Keratinocyte (primary cell): ENCODE measurements around the gene AGO1. TPM values are rescaled to one million over a fixed set of nuclear protein-coding genes. Genes with fewer than 3 reads are reported as not detected.

ENCODE experiments used
- DNase-seq: peaks from one replicate; pipeline ENCODE4 v3.0.0-alpha.2; 2011; ENCODE audit warnings: low read depth, missing footprints, low spot score
- FAIRE-seq: peaks from 2 replicates; lab custom pipeline; 2011; peaks lifted over from hg19 to GRCh38; lab: Jason Lieb, UNC
- H2AFZ ChIP-seq: 2 replicates; pipeline ENCODE4 v1.6.0; 2012; ENCODE audit warnings: low read length, control low read depth, inconsistent platforms; ENCODE audit not compliant: control insufficient read depth
- H3K27ac ChIP-seq: 2 replicates; pipeline ENCODE4 v1.5.1; 2011; ENCODE audit warnings: low read length; ENCODE audit not compliant: control insufficient read depth, insufficient read depth
- H3K27me3 ChIP-seq: 3 replicates; pipeline ENCODE4 v1.6.0; 2011; ENCODE audit warnings: low read length; ENCODE audit not compliant: control insufficient read depth, insufficient read depth; ENCODE audit errors: extremely low read depth
- H3K36me3 ChIP-seq, 2 experiments: 2 replicates in 1 of 2; 3 replicates in 1 of 2; pipeline ENCODE4 v1.5.1; 2011; ENCODE audit warnings: low read length in 2 of 2, mild to moderate bottlenecking in 1 of 2; ENCODE audit not compliant: control insufficient read depth in 2 of 2, insufficient read depth in 2 of 2; ENCODE audit errors: extremely low read depth in 1 of 2
- H3K4me1 ChIP-seq: 3 replicates; pipeline ENCODE4 v1.5.1; 2011; ENCODE audit warnings: low read length; ENCODE audit not compliant: control insufficient read depth, insufficient read depth; ENCODE audit errors: extremely low read depth
- H3K4me2 ChIP-seq: 3 replicates; pipeline ENCODE4 v1.6.0; 2011; ENCODE audit warnings: low read depth, low read length; ENCODE audit not compliant: control insufficient read depth, insufficient read depth; ENCODE audit errors: extremely low read depth
- H3K4me3 ChIP-seq, 3 experiments: fragments of 200-600 bp in 1 of 3; sonication (generic) in 1 of 3; 2 replicates in 2 of 3; 3 replicates in 1 of 3; pipeline ENCODE4 v1.5.1; 2011 to 2016; ENCODE audit warnings: low read length in 3 of 3, mild to moderate bottlenecking in 3 of 3, control low read depth in 2 of 3, inconsistent platforms in 1 of 3, low read depth in 1 of 3, mixed read lengths in 1 of 3, mixed run types in 1 of 3, moderate library complexity in 1 of 3; ENCODE audit not compliant: control insufficient read depth in 2 of 3, insufficient read depth in 2 of 3; ENCODE audit errors: extremely low read depth in 1 of 3
- H3K79me2 ChIP-seq: 2 replicates; pipeline ENCODE4 v1.6.0; 2012; ENCODE audit warnings: low read length; ENCODE audit not compliant: control insufficient read depth, insufficient read depth
- H3K9ac ChIP-seq: 3 replicates; pipeline ENCODE4 v1.6.0; 2011; ENCODE audit warnings: low read length; ENCODE audit not compliant: control insufficient read depth, insufficient read depth; ENCODE audit errors: extremely low read depth
- H3K9me1 ChIP-seq: 3 replicates; pipeline ENCODE4 v1.6.0; 2011; ENCODE audit warnings: low read length; ENCODE audit not compliant: control insufficient read depth, insufficient read depth; ENCODE audit errors: extremely low read depth
- H3K9me3 ChIP-seq: 2 replicates; pipeline ENCODE4 v1.5.1; 2012; ENCODE audit warnings: low read depth, low read length; ENCODE audit not compliant: control insufficient read depth
- H4K20me1 ChIP-seq: 3 replicates; pipeline ENCODE4 v1.6.0; 2011; ENCODE audit warnings: low read length; ENCODE audit not compliant: control insufficient read depth, insufficient read depth; ENCODE audit errors: extremely low read depth
- CTCF ChIP-seq, 3 experiments: IDR thresholded peaks in 1 of 3; conservative IDR thresholded peaks in 1 of 3; optimal IDR thresholded peaks in 1 of 3; 2 replicates in 2 of 3; 3 replicates in 1 of 3; pipeline versions ENCODE3 to v1.5.1; 2011; ENCODE audit warnings: low read length in 3 of 3, mild to moderate bottlenecking in 3 of 3, moderate library complexity in 2 of 3, control low read depth in 1 of 3, inconsistent platforms in 1 of 3; ENCODE audit not compliant: insufficient read depth in 2 of 3; ENCODE audit errors: extremely low read depth in 1 of 3
- EZH2 ChIP-seq: IDR thresholded peaks from one replicate; pipeline ENCODE4 v1.6.1; 2012; ENCODE audit warnings: inconsistent platforms, mild to moderate bottlenecking, low read length, moderate library complexity
- dilution Hi-C: fragments of 300-500 bp; cut with MboI; formaldehyde crosslinking; loops from one replicate; pipeline ENCODE4 v1.7.0; 2020; ENCODE audit warnings: low sequenced_read_pairs; ENCODE audit not compliant: extremely low pct_ligation_motif_present
- polyA plus RNA-seq, 5 experiments: library from polyadenylated mRNA; depleted of rRNA in 3 of 5; stranded (reverse) in 3 of 5; stranded (forward) in 1 of 5; unstranded in 1 of 5; fragments of >200 nt; gene quantifications; 1 replicate in 1 of 5; 2 replicates in 3 of 5; 3 replicates in 1 of 5; pipeline versions ENCODE4 v1.2.1 to v1.2.3, GENCODE V29; 2011 to 2012; ENCODE audit warnings: missing spikeins in 2 of 5, low read depth in 1 of 5, low replicate concordance in 1 of 5

Gene AGO1
- polyA plus RNA-seq, 1 donor (not counting 4 experiments of a cell fraction or from before 2014, with no cell fraction given): 5.7 TPM

- H3K9me1 ChIP-seq: no peaks in the 10 kb centered on the region
- dilution Hi-C loops: no loop called here
- H3K79me2 ChIP-seq: no peaks in the 10 kb centered on the region
- H4K20me1 ChIP-seq: no peaks in the 10 kb centered on the region
- H3K4me1 ChIP-seq: no peaks in the 10 kb centered on the region
- no peaks in the 10 kb centered on the region for H3K27me3 ChIP-seq
- no peak overlapping the region for H3K9ac ChIP-seq
- peaks cover 5 to 11% of the 10 kb centered on the region in 2 experiments for H3K36me3 ChIP-seq
- H3K27ac ChIP-seq: no peak overlapping the region
- no peak overlapping the region for H2AFZ ChIP-seq
- H3K9me3 ChIP-seq: no peaks in the 10 kb centered on the region
- H3K4me2 ChIP-seq: no peak overlapping the region
- no peak overlapping the region for H3K4me3 ChIP-seq
- DNase-seq (no peak), FAIRE-seq (no peak)
- TF ChIP-seq EZH2: no peak
- TF ChIP-seq CTCF (optimal IDR thresholded peaks at IDR 0.05 in 1 of 3, IDR thresholded peaks at IDR 0.05 in 1 of 3, conservative IDR thresholded peaks at IDR 0.05 in 1 of 3; ENCODE audit: extremely low read depth in 1 of 3, insufficient read depth in 2 of 3, low read length in 3 of 3): no peak
These were observed 18.2 kb downstream of the AGO1 start for GRCh38 chr1:35901235-35901634.

- DNase-seq (no peak), FAIRE-seq (no peak)
- Histone ChIP-seq H3K9ac (no peak overlapping the region), H3K27ac (no peak overlapping the region), H3K79me2 (no peaks in the 10 kb centered on the region), H4K20me1 (no peaks in the 10 kb centered on the region), H2AFZ (no peak overlapping the region), H3K4me1 (no peaks in the 10 kb centered on the region), H3K4me3 (no peak overlapping the region), H3K4me2 (no peak overlapping the region), H3K9me1 (no peaks in the 10 kb centered on the region), H3K27me3 (no peaks in the 10 kb centered on the region), H3K36me3 (peaks cover 7 to 14% of the 10 kb centered on the region in 2 experiments), H3K9me3 (no peaks in the 10 kb centered on the region)
- dilution Hi-C loops: no loop called here
- TF ChIP-seq EZH2 (no peak), CTCF (optimal IDR thresholded peaks at IDR 0.05 in 1 of 3, IDR thresholded peaks at IDR 0.05 in 1 of 3, conservative IDR thresholded peaks at IDR 0.05 in 1 of 3; ENCODE audit: extremely low read depth in 1 of 3, insufficient read depth in 2 of 3, low read length in 3 of 3) (no peak)
These were observed 19.7 kb downstream of the AGO1 start for GRCh38 chr1:35902671-35903070.
